Activated CD4-positive, alpha-beta T cell treated with anti-CD3 and anti-CD28 coated beads, Interleukin-2, Interleukin-6, amounts not matched to agents 100 ng/mL and 50 ng/mL, durations not matched to agents 16 hours and 8 hours (primary cell): ENCODE data around the gene CAPN3.
"Not testable (repeated sequence)": the region's sequence is repeated elsewhere in the genome, so short reads cannot be mapped to it uniquely, and the experiment has no call there.

Experiments used
- DNase-seq: peaks from one replicate; pipeline ENCODE4 v3.0.0-alpha.2; 2020

Gene CAPN3

DNA sequence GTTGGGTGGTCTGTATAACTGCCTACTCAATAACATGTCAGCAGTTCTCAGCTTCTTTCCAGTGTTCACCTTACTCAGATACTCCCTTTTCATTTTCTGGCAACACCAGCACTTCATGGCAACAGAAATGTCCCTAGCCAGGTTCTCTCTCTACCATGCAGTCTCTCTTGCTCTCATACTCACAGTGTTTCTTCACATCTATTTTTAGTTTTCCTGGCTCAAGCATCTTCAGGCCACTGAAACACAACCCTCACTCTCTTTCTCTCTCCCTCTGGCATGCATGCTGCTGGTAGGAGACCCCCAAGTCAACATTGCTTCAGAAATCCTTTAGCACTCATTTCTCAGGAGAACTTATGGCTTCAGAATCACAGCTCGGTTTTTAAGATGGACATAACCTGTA lies at the start of gene CAPN3:
Gene CAPN3, plus strand, starts transcription at position 253 of the 400 bp plus-strand sequence. CDS start 305 bp downstream, outside the sequence.
- DNase-seq: no peak

DNA sequence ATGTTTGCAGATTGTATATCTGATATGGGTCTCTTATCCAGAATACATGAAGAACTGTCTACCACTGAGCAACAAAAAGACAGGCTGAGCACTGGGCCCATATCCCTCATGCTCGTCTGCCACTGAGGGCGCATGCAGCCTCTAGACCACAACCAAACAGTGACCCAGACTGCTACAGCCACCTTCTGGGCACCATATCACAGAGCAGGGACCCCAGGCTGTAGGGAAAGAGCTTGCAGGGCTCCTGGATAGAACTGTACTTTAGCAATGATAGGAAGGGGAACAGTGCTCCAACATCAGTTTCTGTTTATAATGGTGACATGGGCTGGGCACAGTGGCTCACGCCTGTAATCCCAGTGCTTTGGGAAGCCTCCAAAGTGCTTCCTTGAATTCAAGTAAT lies 45.8 kb upstream of the CAPN3 start:
- no peak for DNase-seq

DNA sequence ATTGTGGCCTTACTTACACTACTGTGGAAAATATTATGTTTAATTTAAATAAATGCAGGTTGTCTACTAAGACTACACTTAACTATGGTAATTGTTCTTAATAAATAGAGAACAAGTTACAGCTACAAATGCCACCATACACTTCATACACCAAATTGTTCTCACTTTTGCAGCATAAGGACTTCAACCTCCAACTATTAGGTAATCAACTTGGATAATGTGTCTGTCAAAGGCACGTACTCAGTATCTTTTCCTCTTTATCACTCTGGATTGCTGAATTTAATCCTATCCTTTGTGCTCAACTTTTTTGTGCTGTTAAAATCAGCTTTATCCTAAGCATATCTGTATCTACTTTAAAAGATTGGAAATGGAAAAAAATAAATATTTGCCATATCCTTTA lies 44.5 kb upstream of the CAPN3 start:
- no peak for DNase-seq

DNA sequence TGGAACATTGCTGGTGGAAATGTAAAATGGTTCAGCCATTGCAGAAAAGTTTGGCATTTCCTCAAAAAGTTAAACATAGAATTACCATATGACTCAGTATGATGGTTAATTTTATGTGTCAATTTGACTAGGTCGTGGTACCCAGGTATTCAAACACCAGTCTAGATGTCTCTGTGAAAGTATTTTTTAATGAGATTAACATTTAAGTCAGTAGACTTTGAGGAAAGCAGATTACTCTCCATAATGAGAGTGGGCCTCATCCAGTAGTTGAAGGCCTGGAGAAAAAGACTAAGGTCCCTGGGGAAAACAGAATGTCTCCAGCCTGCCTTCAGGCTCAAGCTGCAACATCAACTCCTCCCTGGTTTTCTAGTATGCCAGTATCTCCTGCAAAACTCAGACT lies 43.8 kb upstream of the CAPN3 start:
- peak; percentile 6 for DNase-seq

DNA sequence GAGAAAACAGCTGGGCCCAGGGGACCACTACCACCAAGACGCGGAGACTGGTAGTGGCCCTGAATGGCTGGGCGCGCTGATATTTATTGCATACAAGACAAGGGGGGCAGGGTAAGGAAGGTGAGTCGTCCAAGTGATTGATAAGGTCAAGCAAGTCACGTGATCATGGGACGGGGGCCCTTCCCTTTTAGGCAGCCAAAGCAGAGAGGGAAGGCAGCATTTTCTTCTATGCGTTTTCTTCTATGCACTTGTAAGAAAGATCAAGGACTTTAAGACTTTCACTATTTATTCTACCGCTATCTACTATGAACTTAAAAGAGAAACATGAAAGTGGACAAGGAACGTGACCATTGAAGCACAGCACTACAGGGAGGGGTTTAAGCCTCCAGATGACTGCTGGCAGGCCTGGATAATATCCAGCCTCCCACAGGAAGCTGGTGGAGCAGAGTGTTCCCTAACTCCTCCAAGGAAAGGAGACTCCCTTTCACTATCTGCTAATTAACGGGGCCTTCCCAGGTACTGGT lies 43.0 kb upstream of the CAPN3 start:
- not testable (repeated sequence) for DNase-seq

DNA sequence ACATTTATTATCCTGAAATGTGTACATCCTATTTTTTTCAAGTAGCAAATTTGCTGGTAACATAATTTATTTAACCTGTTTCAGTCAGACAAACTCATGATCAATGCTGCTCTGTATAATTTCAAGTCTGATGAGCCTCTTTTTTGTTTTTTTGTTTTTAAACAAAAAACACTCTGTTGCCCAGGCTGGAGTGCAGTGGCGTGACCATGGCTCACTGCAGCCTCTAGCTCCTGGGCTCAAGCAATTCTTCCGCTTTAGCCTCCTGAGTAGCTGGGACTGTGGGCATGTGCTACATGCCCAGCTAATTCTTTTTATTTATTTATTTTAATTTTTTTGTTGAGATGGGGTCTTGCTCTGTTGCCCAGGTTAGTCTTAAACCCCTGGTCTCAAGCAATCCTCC lies 40.1 kb upstream of the CAPN3 start:
- DNase-seq: no peak

DNA sequence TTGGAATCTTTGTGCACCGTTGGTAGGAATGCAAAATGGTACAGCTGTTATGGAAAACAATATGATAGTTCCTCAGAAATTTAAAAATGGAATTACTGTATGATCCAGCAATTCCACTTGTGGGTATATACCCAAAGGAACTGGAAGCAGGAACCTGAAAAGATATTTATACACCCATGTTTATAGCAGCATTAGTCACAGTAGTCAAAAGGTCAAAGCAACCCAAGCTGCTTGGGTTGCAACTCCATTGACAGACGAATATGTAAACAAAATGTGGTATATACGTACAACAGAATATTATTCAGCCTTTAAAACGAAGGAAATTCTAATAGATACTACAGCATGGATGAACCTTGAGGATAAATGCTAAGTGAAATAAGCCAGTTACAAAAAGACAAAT lies 35.0 kb upstream of the CAPN3 start:
- no peak for DNase-seq

DNA sequence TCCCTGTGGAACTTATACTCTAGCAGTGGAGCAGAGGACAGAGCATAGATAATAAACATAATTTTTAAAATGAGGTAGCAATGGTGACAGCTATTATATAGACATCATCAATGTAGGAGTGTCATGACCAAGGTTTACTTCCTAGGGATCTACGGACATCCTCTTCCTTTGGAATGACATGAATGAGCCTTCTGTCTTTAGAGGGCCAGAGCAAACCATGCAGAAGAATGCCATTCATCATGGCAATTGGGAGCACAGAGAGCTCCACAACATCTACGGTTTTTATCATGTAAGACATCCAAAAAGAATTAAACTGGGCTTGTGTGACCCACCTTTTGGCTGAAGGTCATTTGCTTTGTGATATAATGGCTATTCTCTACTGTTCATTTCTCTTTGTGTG lies 30.1 kb upstream of the CAPN3 start:
- no peak for DNase-seq

DNA sequence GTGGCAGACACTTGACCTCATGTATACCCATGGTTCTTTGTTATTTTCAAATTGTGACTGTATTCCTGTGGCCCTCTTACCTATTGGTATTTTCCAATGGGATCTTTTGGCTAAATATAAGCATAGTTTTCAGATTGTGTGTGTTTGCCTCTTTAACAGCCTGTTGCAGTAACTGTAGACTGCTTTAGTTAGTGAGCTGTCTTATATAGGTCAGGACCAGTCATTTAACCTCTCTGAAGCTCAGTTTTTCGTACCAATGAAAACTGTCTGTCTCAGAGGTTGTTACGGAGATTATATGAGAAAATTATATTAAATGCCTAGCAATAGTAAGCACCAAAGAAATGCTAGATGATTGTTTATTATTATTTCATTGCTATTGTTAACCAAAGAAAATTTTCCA lies 29.3 kb upstream of the CAPN3 start:
- no peak for DNase-seq

DNA sequence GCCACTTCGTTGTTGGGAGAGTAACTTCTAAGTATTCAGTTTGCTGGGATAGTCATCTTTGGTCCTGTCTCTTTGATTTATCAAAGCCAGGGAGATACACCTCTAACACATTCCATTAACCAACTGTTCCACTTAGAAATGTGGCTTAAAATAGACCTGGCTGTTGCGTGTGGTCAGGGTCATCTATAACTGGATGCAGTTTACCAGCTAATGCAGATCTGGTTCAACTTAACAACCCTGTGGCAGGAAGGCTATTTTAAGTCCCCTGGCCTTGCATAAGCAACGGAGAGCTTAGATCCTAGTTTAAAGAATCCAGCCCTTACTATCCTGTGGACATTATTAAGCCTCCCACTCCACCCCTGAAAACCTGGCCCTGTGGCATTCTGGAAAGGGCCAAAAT lies 28.1 kb upstream of the CAPN3 start:
- no peak for DNase-seq

DNA sequence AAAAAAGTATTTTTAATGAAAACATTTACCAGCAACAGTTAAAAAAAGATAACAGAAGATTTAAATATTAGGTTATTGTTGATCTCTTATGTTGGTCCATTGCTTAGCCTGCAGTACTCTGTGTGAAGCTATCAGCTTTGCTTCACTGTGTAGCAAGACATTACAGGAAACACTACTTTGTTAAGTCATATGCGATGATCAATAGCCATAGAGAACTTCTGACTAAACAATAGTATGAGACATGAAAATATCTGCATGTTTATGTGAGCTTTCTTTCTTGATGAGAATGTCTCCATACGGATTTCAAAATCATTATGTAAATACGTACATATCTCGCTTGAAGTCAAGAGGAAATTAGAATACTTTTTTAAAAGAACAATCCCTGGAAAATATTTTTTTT lies 27.0 kb upstream of the CAPN3 start:
- no peak for DNase-seq

DNA sequence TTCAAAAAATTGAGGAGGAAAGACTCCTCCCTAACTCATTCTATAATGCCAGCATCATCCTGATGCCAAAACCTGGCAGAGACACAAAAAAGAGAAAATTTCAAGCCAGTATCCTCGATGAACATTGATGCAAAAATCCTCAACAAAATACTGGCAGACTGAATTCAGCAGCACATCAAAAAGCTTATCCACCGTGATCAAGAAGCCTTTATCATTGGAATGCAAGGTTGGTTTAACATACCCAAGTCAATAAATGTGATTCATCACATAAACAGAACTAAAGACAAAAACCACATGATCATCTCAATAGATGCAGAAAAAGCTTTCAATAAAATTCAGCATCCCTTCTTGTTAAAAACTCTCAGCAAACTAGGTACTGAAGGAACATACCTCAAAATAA lies 24.2 kb upstream of the CAPN3 start:
- no peak for DNase-seq

DNA sequence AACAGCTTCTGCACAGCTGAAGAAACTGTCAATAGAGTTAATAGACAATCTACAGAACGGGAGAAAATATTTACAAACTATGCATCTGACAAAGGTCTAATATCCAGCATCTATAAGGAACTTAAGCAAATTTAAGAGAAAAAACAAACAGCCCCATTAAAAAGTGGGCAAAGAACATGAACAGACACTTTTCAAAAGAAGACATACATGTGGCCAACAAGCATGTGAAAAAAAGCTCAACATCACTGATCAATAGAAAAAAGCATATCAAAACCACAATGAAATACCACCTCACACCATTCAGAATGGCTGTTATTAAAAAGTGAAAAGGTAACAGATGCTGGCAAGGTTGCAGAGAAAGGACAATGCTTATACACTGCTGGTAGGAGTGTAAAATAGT lies 22.7 kb upstream of the CAPN3 start:
- DNase-seq: not testable (repeated sequence)

DNA sequence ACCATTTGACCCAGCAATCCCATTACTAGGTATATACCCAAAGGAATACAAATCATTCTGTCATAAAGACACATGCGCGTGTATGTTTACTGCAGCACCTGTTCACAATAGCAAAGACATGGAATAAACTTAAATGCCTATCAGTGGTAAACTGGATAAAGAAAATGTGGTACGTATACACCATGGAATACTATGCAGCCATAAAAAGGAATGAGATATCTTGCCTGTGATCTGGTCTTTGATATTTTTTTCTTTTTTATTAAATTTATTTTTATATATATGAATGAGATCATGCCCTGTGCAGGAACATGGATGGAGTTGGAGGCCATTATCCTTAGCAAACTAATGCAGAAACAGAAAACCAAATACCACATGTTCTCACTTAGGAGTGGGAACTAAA lies 22.2 kb upstream of the CAPN3 start:
- not testable (repeated sequence) for DNase-seq

DNA sequence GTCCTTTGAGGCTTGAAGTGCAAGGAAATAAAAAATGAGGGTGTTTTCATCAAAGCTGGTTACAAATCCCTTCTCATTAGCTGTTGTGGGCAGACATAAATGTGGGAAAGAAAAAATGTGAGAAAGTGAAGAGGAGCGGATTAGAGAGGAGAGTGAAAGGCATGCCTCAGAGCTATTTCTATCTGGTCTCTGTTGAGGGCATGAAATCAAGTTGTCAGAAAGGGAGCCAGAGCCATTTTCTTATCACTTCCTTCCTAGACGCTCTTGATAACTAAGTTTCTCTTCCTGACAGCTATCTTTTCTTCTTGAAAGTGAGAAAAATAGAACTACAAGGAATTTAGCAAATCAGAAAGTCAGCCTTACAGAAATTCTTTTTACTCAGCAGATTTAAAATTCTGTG lies 20.8 kb upstream of the CAPN3 start:
- DNase-seq: no peak

DNA sequence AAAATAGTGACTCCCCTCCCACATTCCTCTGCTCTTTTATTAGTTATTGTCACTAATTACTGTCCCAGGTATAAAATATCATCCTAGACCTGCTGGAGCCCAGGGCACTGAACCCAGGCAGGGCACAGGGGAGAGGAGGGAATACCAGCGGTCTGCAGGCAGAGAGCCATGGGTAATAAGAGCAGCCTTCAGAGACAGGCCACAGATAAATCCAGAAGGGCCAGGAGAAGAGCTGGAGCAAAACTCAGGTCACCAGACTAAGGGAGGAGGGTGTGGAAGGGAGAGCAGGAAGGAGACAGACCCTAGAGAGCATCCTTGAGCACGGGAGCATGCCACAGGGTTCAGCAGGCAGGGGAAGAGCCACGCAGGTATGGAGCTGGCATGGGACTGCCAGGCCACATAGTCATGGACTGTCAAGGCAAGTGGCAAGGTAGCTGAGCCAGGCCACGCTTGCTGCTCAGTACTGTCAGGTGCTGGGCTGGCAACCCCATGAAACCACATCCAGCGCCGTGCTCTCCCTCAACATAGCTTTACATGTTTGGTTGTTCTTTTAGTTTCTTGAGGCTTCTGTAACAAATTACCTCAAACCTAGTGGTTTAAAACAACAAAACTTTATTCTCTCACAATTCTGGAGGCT lies 15.6 kb upstream of the CAPN3 start:
- no peak for DNase-seq

DNA sequence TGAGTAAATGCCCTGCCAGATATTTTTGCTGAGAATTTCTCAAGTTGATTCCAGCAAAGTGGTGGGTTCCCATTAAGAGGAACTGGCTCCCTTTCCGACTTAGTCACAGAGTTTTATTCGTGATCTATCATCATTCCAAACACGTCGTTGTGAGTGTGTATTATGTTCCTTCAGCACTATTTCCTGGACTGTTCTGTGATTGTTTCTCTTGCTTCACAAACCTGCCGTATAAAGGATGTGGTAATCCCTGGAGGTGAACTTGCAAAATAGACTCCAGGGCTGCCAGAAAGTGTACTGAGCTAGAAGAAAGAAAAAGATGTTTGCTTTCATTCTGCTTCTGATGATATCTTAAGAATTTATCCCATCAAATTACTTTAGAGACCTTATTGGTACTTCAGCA lies 14.5 kb upstream of the CAPN3 start:
- no peak for DNase-seq

DNA sequence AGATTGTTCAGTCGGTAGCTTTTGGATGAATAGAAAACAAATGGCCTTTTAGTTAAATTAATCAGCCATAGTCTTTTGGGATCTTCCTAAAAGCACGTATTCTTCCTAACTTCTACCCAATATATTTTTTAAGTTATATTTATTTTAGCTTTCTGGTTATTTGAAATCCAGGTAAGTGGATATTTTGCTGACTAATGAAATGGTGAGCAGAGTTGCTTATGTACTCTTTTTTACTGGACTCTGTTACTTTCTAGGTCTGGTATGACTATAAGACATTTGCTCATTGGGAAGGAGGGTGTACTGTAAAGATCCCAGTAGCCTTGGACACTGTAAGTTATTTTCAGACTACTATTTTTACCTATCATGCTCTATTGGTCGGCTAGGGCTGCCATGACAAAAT lies 13.8 kb upstream of the CAPN3 start:
- no peak for DNase-seq

DNA sequence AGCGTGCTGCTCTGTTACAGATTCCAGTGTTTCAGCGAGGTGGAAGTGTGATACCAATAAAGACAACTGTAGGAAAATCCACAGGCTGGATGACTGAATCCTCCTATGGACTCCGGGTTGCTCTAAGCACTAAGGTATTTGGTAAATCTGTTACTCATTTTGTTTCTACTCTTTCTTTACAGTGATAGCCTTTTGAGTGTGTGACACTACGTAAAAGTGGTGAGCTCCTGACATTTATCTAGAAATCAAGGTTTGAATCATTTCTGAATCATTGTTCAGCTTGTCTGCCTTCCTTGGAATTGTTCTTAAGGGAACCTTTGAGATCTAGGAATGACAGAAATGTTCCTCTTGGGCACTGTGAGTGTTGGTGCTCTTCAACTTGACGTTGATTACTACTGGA lies 11.2 kb upstream of the CAPN3 start:
- peak; percentile 8 for DNase-seq

DNA sequence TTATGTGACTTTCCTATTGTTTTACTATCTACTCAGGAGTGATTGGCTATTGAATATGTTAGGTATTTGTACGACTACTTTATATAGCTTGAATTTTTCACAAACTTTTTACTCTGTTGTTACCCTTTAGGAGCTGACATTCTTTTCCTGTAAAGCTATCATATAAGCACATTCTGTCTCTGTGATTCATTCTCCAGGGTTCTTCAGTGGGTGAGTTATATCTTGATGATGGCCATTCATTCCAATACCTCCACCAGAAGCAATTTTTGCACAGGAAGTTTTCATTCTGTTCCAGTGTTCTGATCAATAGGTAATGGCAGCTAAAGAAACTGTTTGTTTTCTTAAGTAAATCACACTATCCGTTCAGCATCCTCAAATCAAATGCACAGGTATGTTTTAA lies 10.1 kb upstream of the CAPN3 start:
- peak; percentile 61 for DNase-seq

DNA sequence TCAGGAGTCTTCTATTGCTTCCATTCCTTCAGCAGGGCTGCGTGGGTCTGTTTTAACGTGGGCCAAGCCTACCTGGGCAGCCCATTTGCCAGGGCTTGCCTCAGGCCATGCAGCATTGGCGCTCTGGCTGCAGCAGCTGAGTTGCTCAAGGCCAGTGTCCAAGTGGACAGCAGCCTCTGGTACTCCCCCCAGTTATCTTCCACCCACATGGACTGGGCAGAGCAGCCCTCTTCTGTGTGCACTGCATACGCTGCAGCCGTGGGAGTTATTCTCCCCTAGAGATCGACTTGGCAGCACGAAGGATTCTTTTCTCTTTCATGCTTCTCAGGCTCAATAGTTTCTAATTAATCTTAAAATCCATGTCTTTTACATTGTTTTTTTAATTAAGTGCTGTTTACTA lies 6.9 kb upstream of the CAPN3 start:
- DNase-seq: no peak

DNA sequence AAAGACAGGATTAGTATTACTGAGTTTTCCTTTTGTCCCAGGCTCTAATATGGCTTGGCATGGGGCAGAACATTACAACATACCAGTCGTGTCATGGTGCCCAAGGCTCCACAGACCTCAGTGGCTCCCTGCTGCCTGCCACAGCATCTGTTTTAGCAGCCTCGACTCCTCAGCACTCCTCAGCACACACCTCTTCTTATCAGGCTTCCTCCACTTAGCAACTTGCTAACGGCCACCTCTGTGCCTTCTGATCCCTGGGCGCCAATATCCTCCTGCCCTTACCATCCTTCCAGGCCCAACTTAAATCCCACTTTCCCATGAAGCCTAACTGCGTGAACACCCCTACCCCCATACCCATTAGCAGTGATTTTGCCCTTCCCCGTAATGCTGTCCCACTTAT lies 6.2 kb upstream of the CAPN3 start:
- DNase-seq: no peak

DNA sequence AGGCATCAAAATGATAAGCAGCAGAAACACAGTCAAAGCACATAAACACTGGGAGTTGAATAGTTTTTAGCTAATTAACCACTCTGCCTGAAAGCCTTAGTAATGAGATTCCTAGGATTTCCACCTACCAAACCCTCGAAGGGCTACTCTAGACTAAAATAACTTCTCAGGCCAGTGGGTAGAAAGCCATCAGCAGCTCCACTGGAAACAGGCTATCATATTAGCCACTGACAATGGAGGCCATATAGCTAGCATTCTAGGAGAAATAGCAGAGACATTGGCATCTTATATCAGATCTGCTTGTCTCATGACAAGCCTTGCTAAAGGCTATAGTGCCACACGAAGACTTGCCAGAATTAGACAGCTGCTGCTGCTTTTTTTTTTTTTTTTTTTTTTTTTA lies 4.5 kb upstream of the CAPN3 start:
- no peak for DNase-seq

DNA sequence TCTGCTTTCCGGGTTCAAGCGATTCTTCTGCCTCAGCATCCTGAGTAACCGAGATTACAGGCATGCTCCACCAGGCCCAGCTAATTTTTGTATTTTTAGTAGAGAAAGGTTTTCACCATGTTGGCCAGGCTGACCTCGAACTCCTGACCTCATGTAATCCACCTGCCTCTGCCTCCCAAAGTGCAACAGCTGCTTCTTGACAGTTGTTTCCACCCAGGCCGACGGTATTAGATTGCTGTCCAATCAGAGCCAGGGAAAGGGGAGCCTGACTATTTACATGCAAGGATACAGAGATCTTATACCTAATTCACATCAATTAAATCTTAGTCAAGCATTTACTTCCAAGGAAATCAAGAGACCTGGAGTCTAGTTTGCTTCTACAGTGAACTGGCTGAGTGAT lies 4.0 kb upstream of the CAPN3 start:
- no peak for DNase-seq

DNA sequence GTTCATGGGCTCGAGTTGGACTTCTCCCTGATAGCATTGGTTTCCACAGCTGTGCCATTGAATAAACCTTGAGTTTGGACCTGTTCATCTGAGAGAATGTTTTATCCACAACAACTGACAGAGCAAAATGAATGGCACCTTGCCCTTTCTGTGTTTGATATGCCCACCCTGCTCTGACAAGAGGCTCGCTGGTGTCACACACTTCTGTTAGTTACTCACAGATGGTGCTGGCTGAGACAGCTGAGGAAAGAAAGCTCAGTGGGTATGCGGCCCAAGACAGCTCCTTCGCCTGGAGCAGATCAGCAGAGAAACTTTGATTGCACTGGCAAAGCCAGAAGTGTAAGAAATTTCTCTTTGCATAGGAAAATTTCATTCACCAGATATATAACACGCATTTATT lies 2.5 kb upstream of the CAPN3 start:
- DNase-seq: no peak

DNA sequence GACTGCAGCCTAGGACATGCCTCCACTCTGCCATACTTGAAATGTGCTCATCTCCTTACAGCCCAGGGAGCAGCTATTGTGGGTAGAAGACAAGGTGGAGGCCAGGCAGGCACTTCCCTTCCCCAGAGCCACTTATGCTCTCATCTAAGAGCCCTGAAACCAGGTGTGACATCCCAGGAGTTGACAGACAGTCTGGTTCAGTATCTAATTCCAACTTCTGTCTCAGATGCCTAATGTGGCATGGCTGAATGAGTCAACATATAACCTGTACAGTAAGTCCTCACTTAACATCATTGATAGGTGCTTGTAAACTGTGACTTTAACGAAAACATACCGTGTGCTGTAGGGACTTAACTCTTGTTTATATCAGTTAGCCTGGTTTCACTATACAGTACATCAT lies 1.2 kb upstream of the CAPN3 start:
- no peak for DNase-seq
